Activated CD8-positive, alpha-beta memory T cell treated with anti-CD3 and anti-CD28 coated beads for 48 hours (primary cell): Measurements from ENCODE around the gene PRKAR2A.
"Not testable (repeated sequence)": the region's sequence is repeated elsewhere in the genome, so short reads cannot be mapped to it uniquely, and the experiment has no call there.

ENCODE experiments used
- DNase-seq, 3 experiments: peaks; one replicate each; pipeline ENCODE4 v3.0.0-alpha.2; 2020; ENCODE audit warnings: low read depth in 2 of 3, low spot score in 2 of 3

The PRKAR2A gene

GRCh38 chr3:48782046-48782445, 65.6 kb downstream of the PRKAR2A start:
- no peak for DNase-seq

- DNase-seq, result not testable (repeated sequence)
These were observed 69.1 kb downstream of the PRKAR2A start for GRCh38 chr3:48778565-48778964.

GRCh38 chr3:48776854-48777253, 70.8 kb downstream of the PRKAR2A start:
- DNase-seq, result no peak

GRCh38 chr3:48770192-48770502, 77.5 kb downstream of the PRKAR2A start:
- no peak for DNase-seq

GRCh38 chr3:48765376-48765775, 82.3 kb downstream of the PRKAR2A start:
- no peak for DNase-seq

DNA sequence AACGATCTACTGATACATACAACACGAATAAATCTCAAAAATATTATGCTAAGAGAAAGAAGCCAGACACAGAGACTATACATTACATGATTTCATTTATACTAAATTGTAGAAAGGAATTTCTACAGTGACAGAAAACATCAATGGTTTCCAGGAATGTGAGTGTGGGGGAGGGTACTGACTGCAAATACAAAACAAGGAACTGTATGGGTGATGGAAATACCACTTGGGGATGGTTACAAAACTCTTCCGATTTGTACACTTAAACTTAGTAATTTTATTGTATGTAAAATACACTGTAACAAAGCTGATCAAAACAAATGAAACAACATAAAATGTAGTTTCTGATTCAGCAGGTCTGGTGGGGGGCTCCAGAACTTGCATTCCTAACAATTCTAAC, 84.9 kb downstream of the PRKAR2A start:
- no peak for DNase-seq

- not testable (repeated sequence) for DNase-seq
These were observed 87.6 kb downstream of the PRKAR2A start for GRCh38 chr3:48759991-48760540.

DNA sequence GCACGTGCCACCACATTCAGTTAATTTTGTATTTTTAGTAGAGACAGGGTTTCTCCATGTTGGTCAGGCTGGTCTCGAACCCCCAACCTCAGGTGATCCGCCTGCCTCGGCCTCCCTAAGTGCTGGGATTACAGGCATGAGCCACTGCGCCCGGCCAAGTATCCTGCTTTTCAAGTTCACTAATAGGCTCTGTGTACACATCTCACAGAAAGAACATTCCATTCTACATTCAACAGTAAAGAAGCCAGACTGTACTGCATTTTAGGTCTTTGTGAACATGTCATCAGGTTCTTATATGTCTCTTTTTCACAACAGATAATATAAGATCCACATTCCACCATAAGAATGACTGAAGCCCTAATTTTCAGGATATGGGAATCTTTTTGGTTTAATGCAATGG, 88.1 kb downstream of the PRKAR2A start:
- DNase-seq, result not testable (repeated sequence)

- DNase-seq, result no peak
These were observed 88.6 kb downstream of the PRKAR2A start for GRCh38 chr3:48759071-48759470.

GRCh38 chr3:48756640-48757039, 91.0 kb downstream of the PRKAR2A start:
- no peak for DNase-seq

GRCh38 chr3:48750856-48751255, 96.8 kb downstream of the PRKAR2A start:
- no peak for DNase-seq

- DNase-seq, result no peak
These were observed 98.9 kb downstream of the PRKAR2A start for GRCh38 chr3:48748754-48749153.

DNA sequence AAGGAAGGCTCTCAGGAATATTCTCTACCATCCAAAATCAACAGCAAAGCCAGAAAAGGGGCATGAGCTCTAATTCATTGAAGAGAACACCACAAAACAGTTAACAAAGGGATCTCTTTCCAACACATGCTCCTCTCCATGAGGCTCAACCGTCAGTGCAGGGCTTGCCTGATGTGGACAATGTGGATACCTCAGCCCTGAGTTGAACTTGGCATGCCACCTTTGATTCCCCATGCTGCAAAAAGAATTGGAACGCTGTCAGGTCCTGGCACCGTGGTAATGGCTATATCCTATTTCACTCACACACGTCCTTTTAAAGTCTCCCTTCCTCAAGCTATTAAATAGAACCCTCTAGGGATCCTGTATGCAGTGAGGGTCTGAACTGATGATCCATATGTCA, 100.0 kb downstream of the PRKAR2A start:
- DNase-seq, result no peak

- DNase-seq, result no peak
These were observed 100.6 kb downstream of the PRKAR2A start for GRCh38 chr3:48747015-48747615.

- no peak for DNase-seq
These were observed 103.9 kb downstream of the PRKAR2A start for GRCh38 chr3:48743773-48744172.

DNA sequence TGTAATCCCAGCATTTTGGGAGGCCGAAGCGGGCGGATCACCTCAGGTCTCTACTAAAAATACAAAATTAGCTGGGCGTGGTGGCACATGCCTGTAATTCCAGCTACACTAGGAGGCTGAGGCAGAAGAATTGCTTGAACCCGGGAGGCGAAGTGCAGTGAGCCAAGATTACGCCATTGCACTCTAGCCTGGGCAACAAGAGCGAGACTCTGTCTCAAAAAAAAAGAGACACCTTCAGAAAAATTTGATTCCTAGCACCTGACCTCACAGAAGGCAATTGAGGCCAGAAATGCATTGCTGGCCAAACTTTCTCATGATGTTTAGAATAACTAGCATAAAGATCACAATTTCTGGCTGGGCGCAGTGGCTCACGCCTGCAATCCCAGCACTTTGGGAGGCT, 106.4 kb downstream of the PRKAR2A start:
- DNase-seq, result not testable (repeated sequence)

DNA sequence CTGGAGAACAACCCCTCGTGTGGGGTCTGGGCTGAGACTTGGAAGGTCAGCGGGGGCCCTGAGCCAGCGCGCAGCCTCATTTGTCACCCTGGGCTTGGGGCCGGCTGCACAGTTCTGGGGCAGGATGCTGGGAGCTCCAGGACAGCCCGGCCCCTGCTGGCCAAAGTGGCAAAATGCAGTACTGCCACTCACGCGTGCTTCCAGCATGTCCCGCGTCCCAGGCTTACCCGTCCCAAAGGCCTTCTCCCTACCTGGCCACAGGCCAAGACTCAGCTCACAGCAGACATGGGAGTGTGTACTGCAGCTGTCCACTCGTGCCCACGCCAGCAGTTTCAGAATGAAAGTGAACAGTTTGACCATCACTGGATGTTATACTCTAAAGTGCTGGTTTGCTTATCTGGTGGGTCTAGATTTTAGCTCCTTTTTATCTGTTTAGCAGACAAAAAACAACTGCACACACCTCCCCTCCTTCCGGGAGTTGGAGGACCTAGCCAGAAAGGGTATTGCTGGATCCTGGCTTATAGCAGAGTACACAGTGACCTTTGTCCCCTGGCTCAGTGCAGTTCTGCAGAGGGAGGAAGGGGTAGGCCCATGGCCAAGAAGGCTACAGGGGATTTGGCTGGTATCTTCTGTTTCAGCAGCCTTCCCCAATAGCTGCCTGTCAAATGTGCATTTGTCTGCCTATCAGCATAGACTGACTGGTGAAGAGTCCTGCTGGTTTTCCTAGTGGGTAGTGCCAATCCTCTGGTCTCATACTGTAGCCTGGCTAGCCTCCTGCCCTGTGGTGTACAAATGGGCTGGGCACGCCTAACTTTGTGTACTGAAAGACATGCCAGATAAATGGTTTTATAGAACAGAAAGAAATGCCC, 107.5 kb downstream of the PRKAR2A start:
- DNase-seq, result peak in 1 of 3 experiments; percentile 31

DNA sequence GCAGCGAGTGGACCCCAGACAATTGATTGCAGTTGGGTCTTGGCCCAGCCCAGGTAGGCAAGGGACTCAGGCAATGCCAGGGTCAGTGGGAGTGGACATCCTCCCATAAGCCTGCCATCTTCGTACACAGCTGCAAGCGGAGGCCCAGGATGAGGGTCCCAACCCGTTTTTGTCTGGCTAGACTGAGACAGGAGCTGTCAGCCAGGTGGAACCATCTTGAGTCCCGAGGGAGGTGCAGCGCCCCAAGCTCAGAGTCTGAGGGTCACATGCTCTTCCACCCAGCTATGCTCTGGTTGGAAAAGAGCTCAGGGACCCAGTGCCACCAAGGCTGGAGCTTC, 108.1 kb downstream of the PRKAR2A start:
- no peak for DNase-seq

DNA sequence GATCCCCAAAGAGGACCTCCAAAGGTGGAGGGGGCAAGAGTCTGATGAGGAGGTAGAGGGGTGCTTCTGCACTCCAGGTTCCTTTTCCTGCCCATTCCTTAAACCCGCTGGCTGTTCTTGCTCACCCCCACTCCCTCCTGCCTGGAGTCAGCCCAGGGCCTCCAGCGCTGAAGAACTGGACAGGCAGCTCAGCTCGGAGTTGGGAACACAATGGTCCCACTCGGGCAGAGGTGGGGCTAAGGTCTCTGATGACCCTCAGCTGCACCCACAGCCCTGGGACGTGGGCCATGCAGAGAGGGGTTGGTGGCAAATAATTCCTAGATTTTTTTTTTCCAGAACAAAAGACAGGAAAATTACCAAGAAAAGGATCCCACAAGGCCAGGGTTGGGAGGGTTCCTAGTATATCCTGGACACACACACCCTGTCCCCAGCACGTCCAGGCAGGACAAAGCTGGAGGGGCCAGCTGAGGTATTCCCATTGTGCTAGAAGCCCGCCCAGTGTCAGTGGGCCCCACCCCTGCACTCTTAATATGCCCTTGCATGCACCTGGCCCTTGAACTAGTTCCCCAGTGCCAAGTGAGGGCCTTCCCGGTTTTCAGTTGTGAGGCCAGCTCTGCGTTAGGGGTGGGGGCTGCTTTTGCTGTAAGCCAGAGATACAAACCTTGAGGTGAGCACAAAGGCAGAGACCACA, 108.6 kb downstream of the PRKAR2A start:
- no peak for DNase-seq

DNA sequence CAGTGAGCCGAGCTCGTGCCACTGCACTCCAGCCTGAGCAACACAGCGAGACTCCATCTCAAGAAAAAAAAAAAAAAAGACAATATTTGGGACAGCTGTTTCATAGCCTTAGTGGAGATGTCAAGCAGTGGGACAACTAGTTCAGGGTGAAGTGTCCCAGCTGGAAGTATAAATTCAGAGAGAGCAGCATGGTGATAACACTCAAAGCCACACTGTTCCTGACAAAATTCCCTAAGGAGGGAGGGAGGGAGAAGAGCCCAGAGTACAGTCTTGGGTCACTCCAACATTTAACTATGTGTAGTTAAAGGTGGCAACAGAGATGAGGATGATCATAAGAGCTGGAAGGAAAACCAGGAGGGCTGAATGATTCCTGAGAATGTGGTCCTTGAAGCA, 109.5 kb downstream of the PRKAR2A start:
- no peak for DNase-seq

DNA sequence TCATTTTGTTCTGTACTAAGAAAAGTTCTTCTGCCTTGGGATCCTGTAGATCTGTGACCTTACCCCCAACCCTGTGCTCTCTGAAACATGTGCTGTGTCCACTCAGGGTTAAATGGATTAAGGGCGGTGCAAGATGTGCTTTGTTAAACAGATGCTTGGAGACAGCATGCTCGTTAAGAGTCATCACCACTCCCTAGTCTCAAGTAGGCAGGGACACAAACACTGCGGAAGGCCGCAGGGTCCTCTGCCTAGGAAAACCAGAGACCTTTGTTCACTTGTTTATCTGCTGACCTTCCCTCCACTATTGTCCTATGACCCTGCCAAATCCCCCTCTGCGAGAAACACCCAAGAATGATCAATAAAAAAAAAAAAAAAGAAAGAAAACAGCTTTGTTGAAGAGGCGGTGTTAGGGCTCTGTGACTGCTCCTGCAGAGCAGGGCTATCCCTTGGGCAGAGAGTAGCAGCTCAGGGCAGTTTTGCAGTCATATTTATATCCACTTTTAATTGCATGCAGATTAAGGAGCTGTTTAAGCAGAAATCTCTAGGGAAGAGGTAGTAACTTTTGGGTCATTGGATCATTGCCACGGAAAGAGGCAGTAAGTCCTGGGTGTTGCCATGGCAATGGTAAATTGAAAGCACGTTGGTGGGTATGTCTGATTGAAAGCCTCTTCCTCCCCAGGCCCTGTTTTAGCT, 112.5 kb downstream of the PRKAR2A start:
- not testable (repeated sequence) for DNase-seq
